Body of pancreas (tissue), 4 donors: Measurements from ENCODE around the gene WDR27. TPM values are rescaled to one million over a fixed set of nuclear protein-coding genes. Genes with fewer than 3 reads are reported as not detected.

Source experiments
- ATAC-seq: fragments of 150-250 bp; one replicate; pipeline ENCODE4 v1.9.1; 2016
- DNase-seq, 4 donors: peaks; one replicate each; pipeline ENCODE4 v3.0.0-alpha.2; 2019
- H3K27ac ChIP-seq, 4 donors: fragments of 200-600 bp; sonication (generic); 1 replicate in 3 of 4; 2 replicates in 1 of 4; pipeline versions ENCODE4 v1.5.1 to v1.6.1; 2016 to 2019; ENCODE audit warnings: mild to moderate bottlenecking in 1 of 4, mixed read lengths in 1 of 4, moderate library complexity in 1 of 4
- H3K27me3 ChIP-seq, 2 donors: fragments of 200-600 bp; sonication (generic); one replicate each; pipeline ENCODE4 v1.6.0; 2016; ENCODE audit warnings: mild to moderate bottlenecking in 1 of 2
- H3K36me3 ChIP-seq, 2 donors: fragments of 200-600 bp; sonication (generic); replicated peaks in 1 of 2; 2 replicates each; pipeline ENCODE4 v1.5.1; 2016; ENCODE audit warnings: low read depth in 2 of 2; ENCODE audit not compliant: insufficient read depth in 1 of 2
- H3K4me1 ChIP-seq: fragments of 200-600 bp; sonication (generic); one replicate; pipeline ENCODE4 v1.6.0; 2016
- H3K4me3 ChIP-seq, 2 donors: fragments of 200-600 bp; sonication (generic); 1 replicate in 1 of 2; 2 replicates in 1 of 2; pipeline ENCODE4 v1.5.1; 2016 to 2019
- H3K9me3 ChIP-seq, 3 donors: fragments of 200-600 bp; sonication (generic); 1 replicate in 2 of 3; 2 replicates in 1 of 3; pipeline ENCODE4 v1.5.1; 2016
- POLR2A ChIP-seq, 3 donors: fragments of 450-650 bp; IDR thresholded peaks; one replicate each; pipeline ENCODE4 v1.6.1; 2016; ENCODE audit warnings: antibody characterized with exemption in 3 of 3, mild to moderate bottlenecking in 2 of 3
- WGBS, 2 donors: methylation state at CpG; one replicate each; pipeline ENCODE4 v1.1.5; 2017; 5-methylcytosine and 5-hydroxymethylcytosine counted together
- intact Hi-C: fragments of 100-400 bp; cut with DNase I; formaldehyde crosslinking; loops from one replicate; pipeline ENCODE4 v1.15.1; 2023
- total RNA-seq, 2 donors: library from RNA; depleted of rRNA; stranded (reverse); fragments of >200 nt; gene quantifications; one replicate each; pipeline ENCODE4 v1.1.0, GENCODE V29; 2016
- TF ChIP-seq, protein P1 (sequence below), 7 experiments: fragments of 450-650 bp in 4 of 7; fragments of 200-600 bp in 3 of 7; sonication (generic) in 3 of 7; IDR thresholded peaks; one replicate each; pipeline ENCODE4 v1.5.1; 2016 to 2019; ENCODE audit warnings: antibody characterized with exemption in 7 of 7

The WDR27 gene
- total RNA-seq, 2 donors from 2014 or later: 38.2 to 38.7 TPM

- Histone ChIP-seq H3K9me3 (no peaks in the 10 kb centered on the region), H3K36me3 (no peaks in the 10 kb centered on the region), H3K4me3 (no peak overlapping the region), H3K27ac (no peak overlapping the region), H3K27me3 (no peaks in the 10 kb centered on the region), H3K4me1 (no peaks in the 10 kb centered on the region)
- no peak for ATAC-seq
- TF ChIP-seq, protein P1, sequence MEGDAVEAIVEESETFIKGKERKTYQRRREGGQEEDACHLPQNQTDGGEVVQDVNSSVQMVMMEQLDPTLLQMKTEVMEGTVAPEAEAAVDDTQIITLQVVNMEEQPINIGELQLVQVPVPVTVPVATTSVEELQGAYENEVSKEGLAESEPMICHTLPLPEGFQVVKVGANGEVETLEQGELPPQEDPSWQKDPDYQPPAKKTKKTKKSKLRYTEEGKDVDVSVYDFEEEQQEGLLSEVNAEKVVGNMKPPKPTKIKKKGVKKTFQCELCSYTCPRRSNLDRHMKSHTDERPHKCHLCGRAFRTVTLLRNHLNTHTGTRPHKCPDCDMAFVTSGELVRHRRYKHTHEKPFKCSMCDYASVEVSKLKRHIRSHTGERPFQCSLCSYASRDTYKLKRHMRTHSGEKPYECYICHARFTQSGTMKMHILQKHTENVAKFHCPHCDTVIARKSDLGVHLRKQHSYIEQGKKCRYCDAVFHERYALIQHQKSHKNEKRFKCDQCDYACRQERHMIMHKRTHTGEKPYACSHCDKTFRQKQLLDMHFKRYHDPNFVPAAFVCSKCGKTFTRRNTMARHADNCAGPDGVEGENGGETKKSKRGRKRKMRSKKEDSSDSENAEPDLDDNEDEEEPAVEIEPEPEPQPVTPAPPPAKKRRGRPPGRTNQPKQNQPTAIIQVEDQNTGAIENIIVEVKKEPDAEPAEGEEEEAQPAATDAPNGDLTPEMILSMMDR (IDR thresholded peaks at IDR 0.05): no peak
- TF ChIP-seq POLR2A (IDR thresholded peaks at IDR 0.05): no peak
- intact Hi-C loops: no loop called here
- 92% methylated on average over 9 of the region's 9 CpGs for WGBS, 2 donors
- no peak for DNase-seq
Measured at GRCh38 chr6:169558774-169559441, 142.9 kb downstream of the WDR27 start.

DNA sequence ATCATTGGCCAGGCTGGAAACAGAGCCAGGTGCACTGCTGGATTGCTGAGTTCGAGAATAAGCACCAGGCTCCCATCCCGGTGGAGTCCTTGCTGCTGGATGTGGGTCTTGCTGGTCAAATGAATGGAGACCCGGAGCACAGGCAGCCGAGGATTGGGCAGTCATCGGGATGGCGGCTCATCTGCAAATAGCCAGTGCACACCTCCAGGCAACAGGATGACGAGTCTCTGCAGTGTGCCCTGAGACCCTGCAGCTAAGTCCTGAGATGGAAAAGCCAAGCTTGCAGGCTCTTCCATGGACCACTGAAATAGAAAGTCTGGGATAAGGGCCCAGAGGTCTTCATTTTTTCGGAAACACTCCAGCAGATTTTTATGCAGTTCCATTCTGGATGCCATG lies 143.5 kb downstream of the WDR27 start:
- DNase-seq (no peak), ATAC-seq (no peak)
- WGBS, 2 donors: 90 to 93% methylated on average over 8 of the region's 8 CpGs
- intact Hi-C loops: no loop called here
- no peak overlapping the region for H3K4me3 ChIP-seq
- no peaks in the 10 kb centered on the region for H3K9me3 ChIP-seq
- no peak overlapping the region for H3K27ac ChIP-seq
- TF ChIP-seq, protein P1 (IDR thresholded peaks at IDR 0.05): no peak
- TF ChIP-seq POLR2A (IDR thresholded peaks at IDR 0.05): no peak
- no peaks in the 10 kb centered on the region for H3K4me1 ChIP-seq
- no peaks in the 10 kb centered on the region for H3K27me3 ChIP-seq
- no peaks in the 10 kb centered on the region for H3K36me3 ChIP-seq

GRCh38 chr6:169557887-169558286 lies 143.9 kb downstream of the WDR27 start:
- no peak for DNase-seq
- intact Hi-C loops: no loop called here

GRCh38 chr6:169556758-169557548 lies 144.9 kb downstream of the WDR27 start:
- intact Hi-C loops: no loop called here
- H3K4me3 ChIP-seq: no peak overlapping the region
- H3K27ac ChIP-seq: no peak overlapping the region
- no peak for DNase-seq
- H3K27me3 ChIP-seq: no peaks in the 10 kb centered on the region
- TF ChIP-seq POLR2A (IDR thresholded peaks at IDR 0.05): no peak
- TF ChIP-seq, protein P1 (IDR thresholded peaks at IDR 0.05): no peak
- ATAC-seq: no peak
- no peaks in the 10 kb centered on the region for H3K36me3 ChIP-seq
- H3K9me3 ChIP-seq: no peaks in the 10 kb centered on the region
- no peaks in the 10 kb centered on the region for H3K4me1 ChIP-seq
- WGBS, 2 donors: 87 to 91% methylated on average over 13 of the region's 13 CpGs

More at GRCh38 chr6:169557887-169558286, 143.9 kb downstream of the WDR27 start:
- no peaks in the 10 kb centered on the region for H3K4me1 ChIP-seq
- H3K27ac ChIP-seq: no peak overlapping the region
- TF ChIP-seq, protein P1 (IDR thresholded peaks at IDR 0.05): no peak
- no peak for TF ChIP-seq POLR2A (IDR thresholded peaks at IDR 0.05)
- no peaks in the 10 kb centered on the region for H3K36me3 ChIP-seq
- WGBS, 2 donors: 78 to 88% methylated on average over 1 of the region's 1 CpG
- ATAC-seq: no peak
- H3K9me3 ChIP-seq: no peaks in the 10 kb centered on the region
- H3K4me3 ChIP-seq: no peak overlapping the region
- H3K27me3 ChIP-seq: no peaks in the 10 kb centered on the region
